Smooth muscle cell of the brain vasculature (primary cell): ENCODE measurements around the gene IQCE.

Source experiments
- DNase-seq: peaks from one replicate; pipeline ENCODE4 v3.0.0-alpha.2; 2012; ENCODE audit warnings: low read depth, low spot score

IQCE gene

GRCh38 chr7:2558629-2559282 is at the start of gene IQCE:
TSS of gene IQCE (plus strand) at chr7:2558979. CDS start at chr7:2559182, 203 bp downstream.
- peak; percentile 65 for DNase-seq

GRCh38 chr7:2509298-2509906 is 49.4 kb upstream of the IQCE start:
- no peak for DNase-seq

- DNase-seq: no peak
Measured at GRCh38 chr7:2510130-2510776, 48.5 kb upstream of the IQCE start.

GRCh38 chr7:2510909-2511768 is 47.6 kb upstream of the IQCE start:
- DNase-seq: no peak

- no peak for DNase-seq
Measured at GRCh38 chr7:2511769-2512168, 47.0 kb upstream of the IQCE start.

- DNase-seq: no peak
Measured at GRCh38 chr7:2512179-2512661, 46.6 kb upstream of the IQCE start.

GRCh38 chr7:2512713-2513112 is 46.1 kb upstream of the IQCE start:
- no peak for DNase-seq

GRCh38 chr7:2513702-2514101 is 45.1 kb upstream of the IQCE start:
- DNase-seq: no peak

- no peak for DNase-seq
Measured at GRCh38 chr7:2514473-2515423, 44.0 kb upstream of the IQCE start.

- DNase-seq: no peak
Measured at GRCh38 chr7:2515424-2516193, 43.2 kb upstream of the IQCE start.

- no peak for DNase-seq
Measured at GRCh38 chr7:2516194-2516555, 42.6 kb upstream of the IQCE start.

GRCh38 chr7:2517026-2517425 is 41.8 kb upstream of the IQCE start:
- peak; percentile 61 for DNase-seq

GRCh38 chr7:2517678-2518507 is 40.9 kb upstream of the IQCE start:
- DNase-seq: no peak

- no peak for DNase-seq
Measured at GRCh38 chr7:2518737-2519118, 40.1 kb upstream of the IQCE start.

GRCh38 chr7:2519119-2519930 is 39.5 kb upstream of the IQCE start, which contains the start of gene LFNG:
TSS of gene LFNG (plus strand) at chr7:2519774. CDS start at chr7:2519862, 88 bp downstream.
- peak; percentile 65 for DNase-seq

GRCh38 chr7:2520131-2520760 is 38.5 kb upstream of the IQCE start:
- DNase-seq: no peak

GRCh38 chr7:2520761-2521290 is 38.0 kb upstream of the IQCE start:
- DNase-seq: no peak

GRCh38 chr7:2521341-2521745 is 37.4 kb upstream of the IQCE start:
- no peak for DNase-seq
